ENCODE results near the gene GLIPR1.
"Not testable (repeated sequence)": the region's sequence is repeated elsewhere in the genome, so short reads cannot be mapped to it uniquely, and the experiment has no call there.

The GLIPR1 gene

DNA sequence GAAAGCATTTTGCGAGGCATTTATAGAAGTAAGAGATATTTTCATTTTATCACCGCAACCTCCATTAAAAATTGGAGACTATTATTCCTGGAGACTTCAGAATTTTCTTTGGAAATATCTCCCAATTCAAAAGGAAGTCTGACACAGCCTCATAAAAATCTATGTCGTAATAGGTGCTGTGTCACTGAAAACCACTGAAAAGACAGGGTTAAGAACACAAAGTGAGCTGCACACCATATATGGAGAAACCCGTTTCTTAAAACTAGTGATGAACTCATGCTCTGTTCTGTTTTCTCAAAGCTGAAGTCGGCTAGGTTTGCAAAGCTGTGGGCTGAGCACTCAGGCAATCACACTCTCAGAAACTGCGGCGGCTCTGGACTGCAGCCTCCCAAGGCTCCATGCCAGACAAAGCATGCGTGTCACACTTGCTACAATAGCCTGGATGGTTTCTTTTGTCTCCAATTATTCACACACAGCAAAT, at the start of gene GLIPR1:
GLIPR1 (plus strand) TSS at position 287 of the 481 bp plus-strand sequence; CDS start at position 413, 126 bp downstream.
- no peak for FAIRE-seq
- no peak for DNase-seq (ENCODE audit: insufficient read length, low spot score)
- TF ChIP-seq, protein P1, sequence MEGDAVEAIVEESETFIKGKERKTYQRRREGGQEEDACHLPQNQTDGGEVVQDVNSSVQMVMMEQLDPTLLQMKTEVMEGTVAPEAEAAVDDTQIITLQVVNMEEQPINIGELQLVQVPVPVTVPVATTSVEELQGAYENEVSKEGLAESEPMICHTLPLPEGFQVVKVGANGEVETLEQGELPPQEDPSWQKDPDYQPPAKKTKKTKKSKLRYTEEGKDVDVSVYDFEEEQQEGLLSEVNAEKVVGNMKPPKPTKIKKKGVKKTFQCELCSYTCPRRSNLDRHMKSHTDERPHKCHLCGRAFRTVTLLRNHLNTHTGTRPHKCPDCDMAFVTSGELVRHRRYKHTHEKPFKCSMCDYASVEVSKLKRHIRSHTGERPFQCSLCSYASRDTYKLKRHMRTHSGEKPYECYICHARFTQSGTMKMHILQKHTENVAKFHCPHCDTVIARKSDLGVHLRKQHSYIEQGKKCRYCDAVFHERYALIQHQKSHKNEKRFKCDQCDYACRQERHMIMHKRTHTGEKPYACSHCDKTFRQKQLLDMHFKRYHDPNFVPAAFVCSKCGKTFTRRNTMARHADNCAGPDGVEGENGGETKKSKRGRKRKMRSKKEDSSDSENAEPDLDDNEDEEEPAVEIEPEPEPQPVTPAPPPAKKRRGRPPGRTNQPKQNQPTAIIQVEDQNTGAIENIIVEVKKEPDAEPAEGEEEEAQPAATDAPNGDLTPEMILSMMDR (IDR thresholded peaks at IDR 0.05; ENCODE audit: insufficient read depth, missing control alignments): no peak

DNA sequence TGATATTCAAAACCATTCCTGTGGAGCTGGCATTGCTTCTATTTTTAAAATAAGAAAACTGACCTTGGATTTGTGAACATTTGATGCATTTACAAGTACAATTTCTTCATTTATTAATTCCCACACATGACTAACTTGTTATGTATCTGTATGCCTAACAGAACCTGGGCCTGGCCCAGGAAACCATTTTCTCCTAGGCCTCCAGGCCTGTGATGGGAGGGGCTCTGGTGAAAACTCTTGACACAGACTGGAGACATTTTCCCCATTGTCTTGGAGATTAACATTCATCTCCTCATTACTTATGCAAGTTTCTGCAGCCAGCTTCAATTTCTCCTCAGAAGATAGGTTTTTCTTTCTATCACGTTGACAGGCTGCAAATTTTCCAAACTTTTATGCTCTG, 47.6 kb upstream of the GLIPR1 start:
- DNase-seq (ENCODE audit: insufficient read length, low spot score) (no peak), FAIRE-seq (no peak)
- TF ChIP-seq, protein P1 (IDR thresholded peaks at IDR 0.05; ENCODE audit: insufficient read depth, missing control alignments): no peak

DNA sequence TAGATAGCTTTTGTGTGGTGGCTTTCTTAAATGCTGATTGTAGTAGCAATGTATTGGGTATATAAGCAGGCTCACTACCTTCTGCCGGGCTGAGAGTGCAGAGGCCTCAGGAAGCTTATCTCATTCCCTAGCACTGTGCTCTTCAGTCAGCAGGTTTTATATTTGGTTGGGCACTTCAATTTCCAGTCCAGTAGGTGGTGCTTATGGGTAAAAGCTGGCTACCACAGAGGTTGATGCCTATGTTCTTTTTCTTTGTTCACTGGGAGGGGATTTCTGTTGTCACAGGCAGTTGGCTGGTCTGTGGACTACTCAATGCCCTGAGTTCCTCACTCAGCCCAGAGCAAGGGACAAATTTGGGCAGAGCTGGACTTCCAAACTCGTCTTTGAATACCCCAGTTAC, 43.0 kb upstream of the GLIPR1 start:
- TF ChIP-seq, protein P1 (IDR thresholded peaks at IDR 0.05; ENCODE audit: insufficient read depth, missing control alignments): no peak
- FAIRE-seq (no peak), DNase-seq (ENCODE audit: insufficient read length, low spot score) (no peak)

DNA sequence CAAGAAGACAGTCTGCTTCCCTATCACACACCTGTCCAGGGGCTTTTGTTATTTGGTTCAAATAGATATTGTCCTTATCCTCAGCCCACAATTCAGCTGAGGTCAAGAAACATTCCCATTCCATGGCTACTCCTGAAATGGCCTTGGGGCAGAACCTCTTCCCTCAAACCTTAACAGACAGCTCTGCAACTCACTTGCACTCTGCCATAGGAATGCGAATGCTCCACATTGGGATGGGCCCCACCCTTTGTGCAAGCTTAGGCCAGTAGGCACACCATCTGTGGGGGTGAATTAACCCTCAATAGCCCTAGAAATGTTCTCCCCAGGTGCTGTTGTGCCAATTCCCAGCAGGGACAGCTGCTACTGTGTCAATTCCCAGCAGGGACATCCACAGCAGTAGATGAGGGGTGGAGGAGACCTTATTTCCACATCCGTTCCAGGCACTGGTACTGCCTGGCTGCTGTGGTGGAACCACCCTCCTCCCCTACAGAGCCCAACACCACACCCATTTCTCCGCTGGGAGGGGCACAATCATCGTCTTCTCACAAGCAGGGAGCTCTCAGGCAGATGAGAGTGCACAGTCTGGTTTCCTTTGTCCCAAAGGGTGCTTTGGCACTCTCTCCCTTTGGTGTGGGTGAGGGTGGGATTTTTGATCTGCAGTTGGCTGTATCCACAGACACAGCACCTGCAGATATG, 42.3 kb upstream of the GLIPR1 start:
- FAIRE-seq: no peak
- no peak for DNase-seq (ENCODE audit: insufficient read length, low spot score)
- TF ChIP-seq, protein P1 (IDR thresholded peaks at IDR 0.05; ENCODE audit: insufficient read depth, missing control alignments): no peak

DNA sequence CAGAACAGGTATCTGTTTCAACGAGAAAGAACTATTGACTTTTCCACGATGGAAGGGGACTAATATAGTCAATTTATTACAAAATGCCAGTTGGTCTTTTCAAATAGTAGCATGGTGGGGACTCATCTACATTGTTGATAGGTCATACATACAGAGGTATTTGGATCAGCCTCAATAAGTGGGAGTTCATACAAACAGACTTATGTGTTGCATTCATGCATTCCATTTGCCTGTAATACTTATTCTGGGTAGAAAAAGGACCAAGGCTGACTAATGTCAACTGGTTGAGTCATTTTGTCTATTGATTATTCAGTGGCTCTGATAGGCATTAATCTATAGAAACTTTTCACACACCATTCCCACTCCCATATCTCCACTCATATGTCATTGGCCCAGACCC, 41.5 kb upstream of the GLIPR1 start:
- TF ChIP-seq, protein P1 (IDR thresholded peaks at IDR 0.05; ENCODE audit: insufficient read depth, missing control alignments): no peak
- no peak for DNase-seq (ENCODE audit: insufficient read length, low spot score)
- no peak for FAIRE-seq

DNA sequence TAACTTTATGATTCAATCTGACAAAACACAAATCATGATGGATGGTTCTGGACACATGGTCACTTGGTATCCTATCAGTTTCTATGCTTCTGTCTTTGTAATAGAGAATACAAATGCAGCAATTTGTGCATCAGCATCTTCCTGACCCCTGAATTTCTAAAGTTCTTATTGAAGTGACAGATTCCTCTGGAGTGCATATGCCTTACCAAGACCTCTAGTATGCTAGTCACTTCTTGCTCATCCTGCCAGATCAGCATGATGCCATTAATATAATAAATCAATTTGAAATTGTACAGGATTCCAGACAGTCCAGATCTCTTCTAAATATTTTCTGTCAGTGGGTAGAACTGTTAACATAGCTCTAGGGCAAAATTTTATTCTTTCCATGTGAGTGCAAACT, 40.6 kb upstream of the GLIPR1 start:
- DNase-seq (ENCODE audit: insufficient read length, low spot score) (no peak), FAIRE-seq (no peak)
- TF ChIP-seq, protein P1 (IDR thresholded peaks at IDR 0.05; ENCODE audit: insufficient read depth, missing control alignments): no peak

DNA sequence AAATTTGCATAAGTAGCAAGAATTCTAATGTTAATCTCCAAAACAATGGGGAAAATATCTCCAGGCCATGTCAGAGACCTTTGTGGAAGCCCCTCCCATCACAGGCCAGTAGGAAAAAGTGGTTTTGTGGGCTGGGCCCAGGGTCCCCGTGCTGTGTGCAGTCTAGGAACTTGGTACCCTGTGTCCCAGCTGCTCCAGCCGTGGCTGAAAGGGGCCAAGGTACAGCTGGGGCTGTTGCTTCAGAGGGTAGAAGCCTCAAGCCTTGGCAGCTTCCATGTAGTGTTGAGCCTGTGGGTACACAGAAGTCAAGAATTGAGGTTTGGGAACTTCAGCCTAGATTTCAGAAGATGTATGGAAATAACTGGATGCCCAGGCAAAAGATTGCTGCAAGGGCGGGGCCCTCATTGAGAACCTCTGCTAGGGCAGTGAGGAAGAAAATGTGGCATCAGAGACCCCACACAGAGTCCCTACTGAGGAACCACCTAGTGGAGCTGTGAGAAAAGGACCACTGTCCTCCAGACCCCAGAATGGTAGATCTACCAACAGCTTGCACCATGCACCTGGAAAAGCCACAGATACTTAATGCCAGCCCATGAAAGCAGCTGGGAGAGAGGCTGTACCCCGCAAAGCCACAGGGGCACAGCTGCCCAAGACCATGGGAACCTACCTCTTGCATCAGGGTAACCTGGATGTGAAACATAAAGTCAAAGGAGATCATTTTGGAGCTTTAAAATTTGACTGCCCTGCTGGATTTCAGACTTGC, 38.7 kb upstream of the GLIPR1 start:
- not testable (repeated sequence) for DNase-seq (ENCODE audit: insufficient read length, low spot score); FAIRE-seq

DNA sequence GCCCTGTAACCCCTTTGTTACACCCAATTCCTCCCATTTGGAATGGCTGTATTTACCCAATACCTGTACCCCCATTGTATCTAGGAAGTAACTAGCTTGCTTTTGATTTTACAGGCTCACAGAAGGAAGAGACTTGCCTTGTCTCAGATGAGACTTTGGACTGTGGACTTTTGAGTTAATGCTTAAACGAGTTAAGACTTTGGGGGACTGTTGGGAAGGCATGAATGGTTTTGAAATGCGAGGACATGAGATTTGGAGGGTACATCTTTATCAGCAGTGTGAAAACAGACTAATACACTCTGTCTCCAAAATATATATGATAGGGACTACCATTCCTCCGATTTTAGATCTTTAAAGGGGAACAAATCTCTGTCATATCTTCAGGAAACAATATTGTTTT, 38.1 kb upstream of the GLIPR1 start:
- FAIRE-seq; DNase-seq (ENCODE audit: insufficient read length, low spot score): not testable (repeated sequence)

Measured in D721Med (cell line).